ENCODE results near the gene ZNF407.

The ZNF407 gene

GRCh38 chr18:74631623-74632350 is 34.1 kb downstream of the ZNF407 start:
- no peak for ATAC-seq
- no peak overlapping the region for H3K27ac Mint-ChIP-seq
- no peaks in the 10 kb centered on the region for H3K27me3 Mint-ChIP-seq
- H3K4me3 Mint-ChIP-seq = no peak overlapping the region
- H3K4me1 Mint-ChIP-seq = peaks cover 6% of the 10 kb centered on the region
- peaks cover 49% of the 10 kb centered on the region for H3K36me3 Mint-ChIP-seq
- no peaks in the 10 kb centered on the region for H3K9me3 Mint-ChIP-seq

- ATAC-seq = no peak
- Mint-ChIP-seq H3K27ac (no peak overlapping the region), H3K4me1 (peaks cover 6% of the 10 kb centered on the region), H3K9me3 (no peaks in the 10 kb centered on the region), H3K36me3 (peaks cover 49% of the 10 kb centered on the region), H3K4me3 (no peak overlapping the region), H3K27me3 (no peaks in the 10 kb centered on the region)
These were observed 34.6 kb downstream of the ZNF407 start for GRCh38 chr18:74632351-74632679.

- no peaks in the 10 kb centered on the region for H3K9me3 Mint-ChIP-seq
- H3K4me1 Mint-ChIP-seq = peaks cover 2% of the 10 kb centered on the region
- H3K27me3 Mint-ChIP-seq = no peaks in the 10 kb centered on the region
- H3K36me3 Mint-ChIP-seq = peaks cover 49% of the 10 kb centered on the region
- no peak for ATAC-seq
- no peak overlapping the region for H3K4me3 Mint-ChIP-seq
- H3K27ac Mint-ChIP-seq = no peak overlapping the region
These were observed 35.2 kb downstream of the ZNF407 start for GRCh38 chr18:74632856-74633255.

GRCh38 chr18:74633652-74634352 is 36.1 kb downstream of the ZNF407 start:
- Mint-ChIP-seq H3K36me3 (peaks cover 49% of the 10 kb centered on the region), H3K9me3 (no peaks in the 10 kb centered on the region), H3K4me1 (no peaks in the 10 kb centered on the region), H3K27ac (no peak overlapping the region), H3K27me3 (no peaks in the 10 kb centered on the region), H3K4me3 (no peak overlapping the region)
- no peak for ATAC-seq

GRCh38 chr18:74635224-74635975 is 37.7 kb downstream of the ZNF407 start:
- no peak overlapping the region for H3K27ac Mint-ChIP-seq
- H3K4me1 Mint-ChIP-seq = no peaks in the 10 kb centered on the region
- no peak overlapping the region for H3K4me3 Mint-ChIP-seq
- H3K36me3 Mint-ChIP-seq = peaks cover 49% of the 10 kb centered on the region
- no peak for ATAC-seq
- H3K27me3 Mint-ChIP-seq = no peaks in the 10 kb centered on the region
- no peaks in the 10 kb centered on the region for H3K9me3 Mint-ChIP-seq

- Mint-ChIP-seq H3K27ac (no peak overlapping the region), H3K9me3 (no peaks in the 10 kb centered on the region), H3K36me3 (peaks cover 36% of the 10 kb centered on the region), H3K4me3 (no peak overlapping the region), H3K4me1 (no peaks in the 10 kb centered on the region), H3K27me3 (no peaks in the 10 kb centered on the region)
- no peak for ATAC-seq
These were observed 39.4 kb downstream of the ZNF407 start for GRCh38 chr18:74637070-74637469.

GRCh38 chr18:74638210-74638609 is 40.5 kb downstream of the ZNF407 start:
- no peaks in the 10 kb centered on the region for H3K27me3 Mint-ChIP-seq
- H3K4me1 Mint-ChIP-seq = no peaks in the 10 kb centered on the region
- no peaks in the 10 kb centered on the region for H3K9me3 Mint-ChIP-seq
- H3K36me3 Mint-ChIP-seq = peaks cover 29% of the 10 kb centered on the region
- no peak overlapping the region for H3K27ac Mint-ChIP-seq
- H3K4me3 Mint-ChIP-seq = no peak overlapping the region
- no peak for ATAC-seq

- no peaks in the 10 kb centered on the region for H3K4me1 Mint-ChIP-seq
- H3K27me3 Mint-ChIP-seq = no peaks in the 10 kb centered on the region
- H3K4me3 Mint-ChIP-seq = no peak overlapping the region
- H3K9me3 Mint-ChIP-seq = no peaks in the 10 kb centered on the region
- no peak for ATAC-seq
- peaks cover 35% of the 10 kb centered on the region for H3K36me3 Mint-ChIP-seq
- H3K27ac Mint-ChIP-seq = no peak overlapping the region
These were observed 47.0 kb downstream of the ZNF407 start for GRCh38 chr18:74644713-74645112.

- Mint-ChIP-seq H3K9me3 (no peaks in the 10 kb centered on the region), H3K4me3 (no peak overlapping the region), H3K27ac (no peak overlapping the region), H3K4me1 (no peaks in the 10 kb centered on the region), H3K36me3 (peaks cover 35% of the 10 kb centered on the region), H3K27me3 (no peaks in the 10 kb centered on the region)
- ATAC-seq = no peak
These were observed 48.0 kb downstream of the ZNF407 start for GRCh38 chr18:74645679-74646078.

GRCh38 chr18:74651327-74652128 is 53.9 kb downstream of the ZNF407 start:
- no peak for ATAC-seq
- Mint-ChIP-seq H3K4me1 (no peaks in the 10 kb centered on the region), H3K27ac (no peak overlapping the region), H3K4me3 (no peak overlapping the region), H3K9me3 (no peaks in the 10 kb centered on the region), H3K27me3 (no peaks in the 10 kb centered on the region), H3K36me3 (peaks cover 18% of the 10 kb centered on the region)

GRCh38 chr18:74652392-74652988 is 54.8 kb downstream of the ZNF407 start:
- Mint-ChIP-seq H3K27ac (no peak overlapping the region), H3K9me3 (no peaks in the 10 kb centered on the region), H3K4me1 (peaks cover 1% of the 10 kb centered on the region), H3K4me3 (no peak overlapping the region), H3K36me3 (peaks cover 15% of the 10 kb centered on the region), H3K27me3 (no peaks in the 10 kb centered on the region)
- ATAC-seq = no peak

- ATAC-seq = no peak
- no peak overlapping the region for H3K27ac Mint-ChIP-seq
- no peaks in the 10 kb centered on the region for H3K27me3 Mint-ChIP-seq
- H3K9me3 Mint-ChIP-seq = no peaks in the 10 kb centered on the region
- H3K4me3 Mint-ChIP-seq = no peak overlapping the region
- peaks cover 7% of the 10 kb centered on the region for H3K4me1 Mint-ChIP-seq
- H3K36me3 Mint-ChIP-seq = peaks cover 7% of the 10 kb centered on the region
These were observed 57.0 kb downstream of the ZNF407 start for GRCh38 chr18:74654638-74655037.

GRCh38 chr18:74661008-74661407 is 63.3 kb downstream of the ZNF407 start:
- no peaks in the 10 kb centered on the region for H3K27me3 Mint-ChIP-seq
- no peak overlapping the region for H3K27ac Mint-ChIP-seq
- ATAC-seq = no peak
- H3K4me3 Mint-ChIP-seq = no peak overlapping the region
- peaks cover 7% of the 10 kb centered on the region for H3K4me1 Mint-ChIP-seq
- H3K36me3 Mint-ChIP-seq = peaks cover 32% of the 10 kb centered on the region
- H3K9me3 Mint-ChIP-seq = no peaks in the 10 kb centered on the region

- peaks cover 7% of the 10 kb centered on the region for H3K4me1 Mint-ChIP-seq
- H3K27ac Mint-ChIP-seq = no peak overlapping the region
- H3K27me3 Mint-ChIP-seq = no peaks in the 10 kb centered on the region
- no peak for ATAC-seq
- H3K9me3 Mint-ChIP-seq = no peaks in the 10 kb centered on the region
- H3K36me3 Mint-ChIP-seq = peaks cover 32% of the 10 kb centered on the region
- no peak overlapping the region for H3K4me3 Mint-ChIP-seq
These were observed 64.0 kb downstream of the ZNF407 start for GRCh38 chr18:74661691-74662090.

GRCh38 chr18:74662622-74663021 is 65.0 kb downstream of the ZNF407 start:
- no peaks in the 10 kb centered on the region for H3K27me3 Mint-ChIP-seq

More at GRCh38 chr18:74662622-74663021, 65.0 kb downstream of the ZNF407 start:
- H3K4me1 Mint-ChIP-seq = peaks cover 5% of the 10 kb centered on the region
- H3K36me3 Mint-ChIP-seq = peaks cover 30% of the 10 kb centered on the region
- H3K9me3 Mint-ChIP-seq = no peaks in the 10 kb centered on the region
- no peak for ATAC-seq
- no peak overlapping the region for H3K27ac Mint-ChIP-seq
- H3K4me3 Mint-ChIP-seq = no peak overlapping the region

All from stimulated activated memory B cell treated with anti-CD40 and anti-IgM and Interleukin-4, amounts not matched to agents 10 μg/mL and 1 μg/mL and 100 μg/mL, for 72 hours (primary cell).